CD14-positive monocyte (primary cell): ENCODE data around the gene KNDC1. TPM values are rescaled to one million over a fixed set of nuclear protein-coding genes. Genes with fewer than 3 reads are reported as not detected.

Source experiments
- DNase-seq, 3 donors: peaks; one replicate each; pipeline ENCODE4 v3.0.0-alpha.2; 2011 to 2022
- H2AFZ ChIP-seq: 2 replicates; pipeline ENCODE4 v1.6.0; 2012; ENCODE audit warnings: mild to moderate bottlenecking, low read depth, low read length, inconsistent platforms; ENCODE audit not compliant: insufficient read depth, poor library complexity, severe bottlenecking
- H3K27ac ChIP-seq, 2 donors: 1 replicate in 1 of 2; 2 replicates in 1 of 2; pipeline ENCODE4 v1.5.1; 2012 to 2013; ENCODE audit warnings: low read length in 2 of 2, control low read depth in 1 of 2, inconsistent platforms in 1 of 2, low read depth in 1 of 2, mild to moderate bottlenecking in 1 of 2
- H3K27me3 ChIP-seq, 2 donors: one replicate each; pipeline versions ENCODE4 v1.6.0 to v1.6.1; 2011 to 2013; ENCODE audit warnings: low read length in 2 of 2; ENCODE audit not compliant: control insufficient read depth in 2 of 2, insufficient read depth in 2 of 2
- H3K36me3 ChIP-seq, 2 donors: replicated peaks in 1 of 2; 1 replicate in 1 of 2; 2 replicates in 1 of 2; pipeline versions ENCODE4 v1.5.1 to v1.6.1; 2012 to 2013; ENCODE audit warnings: low read length in 2 of 2, control low read depth in 1 of 2, inconsistent platforms in 1 of 2, mild to moderate bottlenecking in 1 of 2; ENCODE audit not compliant: insufficient read depth in 2 of 2, control insufficient read depth in 1 of 2
- H3K4me1 ChIP-seq, 2 donors: 1 replicate in 1 of 2; 2 replicates in 1 of 2; pipeline versions ENCODE4 v1.5.1 to v1.6.1; 2012 to 2013; ENCODE audit warnings: low read length in 2 of 2, control low read depth in 1 of 2, inconsistent platforms in 1 of 2, mild to moderate bottlenecking in 1 of 2, moderate library complexity in 1 of 2; ENCODE audit not compliant: insufficient read depth in 2 of 2, control insufficient read depth in 1 of 2
- H3K4me2 ChIP-seq: replicated peaks from 2 replicates; pipeline ENCODE3; 2012; ENCODE audit warnings: low read length, moderate library complexity, mild to moderate bottlenecking; ENCODE audit not compliant: poor library complexity, severe bottlenecking; ENCODE audit errors: extremely low read depth
- H3K4me3 ChIP-seq, 3 experiments: fragments of 200-600 bp in 1 of 3; sonication (generic) in 1 of 3; replicated peaks in 1 of 3; 1 replicate in 2 of 3; 2 replicates in 1 of 3; pipeline ENCODE4 v1.5.1; 2011 to 2013; ENCODE audit warnings: low read length in 3 of 3, mild to moderate bottlenecking in 3 of 3, control low read depth in 2 of 3, low read depth in 2 of 3, inconsistent platforms in 1 of 3, moderate library complexity in 1 of 3
- H3K79me2 ChIP-seq: 2 replicates; pipeline ENCODE4 v1.6.0; 2012; ENCODE audit warnings: mild to moderate bottlenecking, control low read depth, inconsistent platforms, low read length, moderate library complexity; ENCODE audit not compliant: insufficient read depth
- H3K9ac ChIP-seq: 2 replicates; pipeline ENCODE4 v1.6.0; 2017; ENCODE audit warnings: low read length, mild to moderate bottlenecking; ENCODE audit not compliant: insufficient read depth, poor library complexity, severe bottlenecking
- H3K9me3 ChIP-seq, 2 donors: replicated peaks in 1 of 2; 1 replicate in 1 of 2; 2 replicates in 1 of 2; pipeline versions ENCODE4 v1.5.1 to v1.6.1; 2012 to 2013; ENCODE audit warnings: low read length in 2 of 2, control low read depth in 1 of 2; ENCODE audit not compliant: control insufficient read depth in 1 of 2, insufficient read depth in 1 of 2
- H4K20me1 ChIP-seq: 2 replicates; pipeline ENCODE4 v1.6.0; 2012; ENCODE audit warnings: mild to moderate bottlenecking, low read length, control low read depth, moderate library complexity; ENCODE audit not compliant: insufficient read depth
- H3K27ac Mint-ChIP-seq, 7 donors: one replicate each; pipeline ENCODE4 v1.8.0; 2020; ENCODE audit warnings: mild to moderate bottlenecking in 7 of 7, mixed read lengths in 7 of 7, moderate library complexity in 6 of 7, inconsistent platforms in 2 of 7
- H3K27me3 Mint-ChIP-seq, 3 donors: one replicate each; pipeline ENCODE4 v1.8.0; 2021 to 2022; ENCODE audit warnings: low read depth in 3 of 3, mild to moderate bottlenecking in 3 of 3, mixed read lengths in 3 of 3, moderate library complexity in 3 of 3, inconsistent platforms in 1 of 3
- H3K36me3 Mint-ChIP-seq, 2 donors: one replicate each; pipeline ENCODE4 v1.8.0; 2020; ENCODE audit warnings: mixed read lengths in 2 of 2, inconsistent platforms in 1 of 2, mild to moderate bottlenecking in 1 of 2
- H3K4me1 Mint-ChIP-seq: one replicate; pipeline ENCODE4 v1.8.0; 2020; ENCODE audit warnings: mild to moderate bottlenecking, mixed read lengths
- H3K4me3 Mint-ChIP-seq, 2 donors: one replicate each; pipeline ENCODE4 v1.8.0; 2020; ENCODE audit warnings: mild to moderate bottlenecking in 2 of 2, mixed read lengths in 2 of 2, moderate library complexity in 1 of 2
- H3K9me3 Mint-ChIP-seq, 7 donors: one replicate each; pipeline ENCODE4 v1.8.0; 2020 to 2022; ENCODE audit warnings: mixed read lengths in 7 of 7, mild to moderate bottlenecking in 6 of 7, moderate library complexity in 6 of 7, inconsistent platforms in 2 of 7
- WGBS: methylation state at CpG from one replicate; pipeline ENCODE4 v1.1.5; 2013; ENCODE audit warnings: missing lambda C conversion rate; ENCODE audit not compliant: insufficient coverage; 5-methylcytosine and 5-hydroxymethylcytosine counted together
- intact Hi-C, 2 donors: fragments of 100-400 bp; cut with micrococcal nuclease; formaldehyde crosslinking; loops; one replicate each; pipeline versions ENCODE4 v1.15.0 to v1.15.1; 2023
- polyA plus RNA-seq, 3 donors: library from polyadenylated mRNA; depleted of rRNA in 1 of 3; unstranded in 2 of 3; stranded (reverse) in 1 of 3; fragments of 300-500 nt in 2 of 3; fragments of >200 nt in 1 of 3; fragmentation: Illumina TruSeq in 2 of 3; gene quantifications; 1 replicate in 2 of 3; 2 replicates in 1 of 3; pipeline ENCODE4 v1.2.3, GENCODE V29; 2012 to 2021
- TF ChIP-seq, protein P1 (sequence below): fragments of 200-600 bp; IDR thresholded peaks from one replicate; pipeline ENCODE4 v1.8.0; 2022; ENCODE audit warnings: antibody characterized with exemption, mild to moderate bottlenecking

Gene KNDC1
- polyA plus RNA-seq, 3 donors, result 0.22 to 0.80 TPM; not detected in 1

DNA sequence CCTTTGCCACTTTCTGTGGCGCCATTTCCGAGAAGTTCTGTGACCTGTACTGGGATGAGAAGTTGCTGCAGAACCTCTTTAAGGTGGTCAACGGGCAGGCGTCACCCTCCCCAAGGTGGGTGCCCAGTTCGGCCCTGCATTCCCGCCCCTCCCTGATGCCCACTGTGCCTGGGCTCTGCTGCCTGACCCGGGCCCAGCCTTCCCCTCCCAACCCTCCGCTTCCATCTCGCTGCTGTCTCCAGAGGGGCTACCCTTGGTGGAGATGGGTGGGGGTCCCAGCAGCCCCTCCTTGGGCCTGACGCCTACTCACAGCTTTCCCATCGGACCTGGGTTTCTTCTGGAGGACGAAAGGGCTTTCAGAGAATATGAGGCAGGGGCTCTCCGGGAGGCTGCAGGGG lies 39.5 kb downstream of the KNDC1 start:
- Histone ChIP-seq H2AFZ (no peak overlapping the region), H3K4me3 (no peak overlapping the region), H3K4me1 (no peaks in the 10 kb centered on the region), H3K4me2 (no peak overlapping the region), H3K9me3 (no peaks in the 10 kb centered on the region), H3K79me2 (no peaks in the 10 kb centered on the region), H3K27ac (no peak overlapping the region), H3K9ac (no peak overlapping the region), H3K36me3 (no peaks in the 10 kb centered on the region), H4K20me1 (no peaks in the 10 kb centered on the region), H3K27me3 (no peaks in the 10 kb centered on the region)
- Mint-ChIP-seq H3K4me3 (no peak overlapping the region), H3K27ac (peak overlapping the region in 1 of 7 donors; percentile 77), H3K36me3 (no peaks in the 10 kb centered on the region), H3K9me3 (peaks cover 0 to 2% (median 0%) of the 10 kb centered on the region in 7 donors), H3K4me1 (no peaks in the 10 kb centered on the region), H3K27me3 (peaks cover 1 to 6% (median 3%) of the 10 kb centered on the region in 3 donors)
- DNase-seq, result no peak
- intact Hi-C loops, result no loop called here
- 95% methylated on average over 9 of the region's 13 CpGs for WGBS
- TF ChIP-seq, protein P1, sequence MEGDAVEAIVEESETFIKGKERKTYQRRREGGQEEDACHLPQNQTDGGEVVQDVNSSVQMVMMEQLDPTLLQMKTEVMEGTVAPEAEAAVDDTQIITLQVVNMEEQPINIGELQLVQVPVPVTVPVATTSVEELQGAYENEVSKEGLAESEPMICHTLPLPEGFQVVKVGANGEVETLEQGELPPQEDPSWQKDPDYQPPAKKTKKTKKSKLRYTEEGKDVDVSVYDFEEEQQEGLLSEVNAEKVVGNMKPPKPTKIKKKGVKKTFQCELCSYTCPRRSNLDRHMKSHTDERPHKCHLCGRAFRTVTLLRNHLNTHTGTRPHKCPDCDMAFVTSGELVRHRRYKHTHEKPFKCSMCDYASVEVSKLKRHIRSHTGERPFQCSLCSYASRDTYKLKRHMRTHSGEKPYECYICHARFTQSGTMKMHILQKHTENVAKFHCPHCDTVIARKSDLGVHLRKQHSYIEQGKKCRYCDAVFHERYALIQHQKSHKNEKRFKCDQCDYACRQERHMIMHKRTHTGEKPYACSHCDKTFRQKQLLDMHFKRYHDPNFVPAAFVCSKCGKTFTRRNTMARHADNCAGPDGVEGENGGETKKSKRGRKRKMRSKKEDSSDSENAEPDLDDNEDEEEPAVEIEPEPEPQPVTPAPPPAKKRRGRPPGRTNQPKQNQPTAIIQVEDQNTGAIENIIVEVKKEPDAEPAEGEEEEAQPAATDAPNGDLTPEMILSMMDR, result no peak

DNA sequence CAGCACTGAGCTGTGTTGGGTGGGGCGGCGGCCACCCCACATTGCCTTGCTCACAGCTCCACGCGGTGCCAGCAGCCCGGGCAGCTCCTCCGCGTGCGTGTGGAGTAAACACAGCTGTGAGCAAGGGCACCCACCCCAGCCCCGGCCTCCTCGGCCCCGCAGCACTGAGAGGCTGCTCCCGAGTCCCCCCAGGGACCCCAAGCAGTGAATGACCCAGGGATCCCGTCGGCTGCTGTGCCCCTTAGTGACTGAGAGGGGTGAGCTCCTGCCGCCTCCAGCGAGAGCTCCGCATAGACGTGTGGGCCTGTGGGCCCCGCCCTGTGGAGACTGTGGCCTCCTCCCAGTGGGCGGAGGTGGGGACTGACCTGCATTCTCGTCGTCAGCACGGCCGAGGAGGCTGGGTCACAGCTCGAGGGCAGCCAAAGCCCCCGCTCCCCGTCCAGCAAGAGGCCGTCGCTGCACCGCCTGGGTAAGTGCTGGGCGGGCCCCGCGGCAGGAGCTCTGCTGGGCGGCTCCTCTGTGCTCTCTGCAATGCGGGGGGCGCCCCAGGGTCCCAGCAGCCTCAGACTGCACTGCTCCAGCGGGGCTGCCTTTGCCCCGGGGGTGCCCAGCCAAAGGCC lies 40.1 kb downstream of the KNDC1 start:
- Histone ChIP-seq H3K36me3 (no peaks in the 10 kb centered on the region), H3K4me3 (no peak overlapping the region), H4K20me1 (no peaks in the 10 kb centered on the region), H3K79me2 (no peaks in the 10 kb centered on the region), H2AFZ (no peak overlapping the region), H3K27me3 (no peaks in the 10 kb centered on the region), H3K4me1 (no peaks in the 10 kb centered on the region), H3K27ac (no peak overlapping the region), H3K9me3 (no peaks in the 10 kb centered on the region), H3K4me2 (no peak overlapping the region), H3K9ac (no peak overlapping the region)
- intact Hi-C loops, result no loop called here
- no peaks in the 10 kb centered on the region for H3K36me3 Mint-ChIP-seq
- H3K27me3 Mint-ChIP-seq, result peaks cover 0 to 4% (median 1%) of the 10 kb centered on the region in 3 donors
- no peak overlapping the region for H3K27ac Mint-ChIP-seq
- DNase-seq, result no peak
- no peak overlapping the region for H3K4me3 Mint-ChIP-seq
- TF ChIP-seq, protein P1, result no peak
- no peaks in the 10 kb centered on the region for H3K4me1 Mint-ChIP-seq
- WGBS, result 87% methylated on average over 37 of the region's 38 CpGs
- no peaks in the 10 kb centered on the region for H3K9me3 Mint-ChIP-seq
